LHCN-M2 (cell line): ENCODE results near the gene PLIN5. TPM values are rescaled to one million over a fixed set of nuclear protein-coding genes. Genes with fewer than 3 reads are reported as not detected.

Experiments
- DNase-seq: peaks from one replicate; pipeline ENCODE4 v3.0.0-alpha.2; 2012; ENCODE audit warnings: low read depth
- total RNA-seq: library from RNA; depleted of rRNA; stranded (reverse); fragments of >200 nt; gene quantifications from 2 replicates; pipeline ENCODE4 v1.2.3, GENCODE V29; 2014

PLIN5 gene
- total RNA-seq, 1 experiment from 2014 or later: 0.06 TPM

DNA sequence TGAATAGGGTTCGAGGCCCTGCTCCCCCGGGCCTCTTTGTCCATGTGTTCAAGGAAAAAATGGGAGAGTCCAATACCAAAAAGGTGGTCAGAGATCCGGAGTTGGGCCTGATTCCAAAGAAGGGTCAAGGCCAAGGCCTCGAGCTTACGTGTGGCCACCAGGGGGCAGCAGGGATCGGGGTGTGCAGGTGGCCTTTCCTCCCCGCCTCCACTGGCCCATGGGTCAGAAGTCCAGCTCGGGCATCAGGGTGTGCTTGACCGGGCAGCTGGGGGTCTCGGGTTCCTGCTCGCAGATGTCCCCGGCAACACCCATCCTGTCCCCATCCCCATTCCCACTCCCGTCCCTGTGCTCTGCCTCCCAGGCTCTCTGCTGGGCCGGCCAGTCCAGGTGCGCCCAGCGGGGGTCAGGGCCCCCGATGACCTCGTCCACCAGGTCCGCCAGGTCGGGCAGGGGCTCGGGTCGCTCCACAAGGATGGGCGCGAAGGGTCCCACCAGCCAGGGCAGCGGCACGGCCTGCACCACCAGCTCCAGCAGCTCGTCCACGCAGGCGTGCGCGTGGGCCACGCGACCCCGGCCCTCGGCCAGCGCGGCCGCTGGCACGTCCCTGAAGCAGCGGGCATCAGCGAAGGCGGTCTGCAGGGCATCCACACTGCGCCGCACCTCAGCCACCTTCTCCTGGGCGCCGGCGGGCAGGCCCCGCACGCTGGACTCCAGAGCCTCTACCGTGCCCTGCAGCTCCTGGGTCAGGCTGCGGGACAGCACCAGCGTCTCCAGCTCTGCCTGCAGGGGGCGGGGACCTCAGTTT, 11.5 kb downstream of the PLIN5 start:
- DNase-seq: no peak

DNA sequence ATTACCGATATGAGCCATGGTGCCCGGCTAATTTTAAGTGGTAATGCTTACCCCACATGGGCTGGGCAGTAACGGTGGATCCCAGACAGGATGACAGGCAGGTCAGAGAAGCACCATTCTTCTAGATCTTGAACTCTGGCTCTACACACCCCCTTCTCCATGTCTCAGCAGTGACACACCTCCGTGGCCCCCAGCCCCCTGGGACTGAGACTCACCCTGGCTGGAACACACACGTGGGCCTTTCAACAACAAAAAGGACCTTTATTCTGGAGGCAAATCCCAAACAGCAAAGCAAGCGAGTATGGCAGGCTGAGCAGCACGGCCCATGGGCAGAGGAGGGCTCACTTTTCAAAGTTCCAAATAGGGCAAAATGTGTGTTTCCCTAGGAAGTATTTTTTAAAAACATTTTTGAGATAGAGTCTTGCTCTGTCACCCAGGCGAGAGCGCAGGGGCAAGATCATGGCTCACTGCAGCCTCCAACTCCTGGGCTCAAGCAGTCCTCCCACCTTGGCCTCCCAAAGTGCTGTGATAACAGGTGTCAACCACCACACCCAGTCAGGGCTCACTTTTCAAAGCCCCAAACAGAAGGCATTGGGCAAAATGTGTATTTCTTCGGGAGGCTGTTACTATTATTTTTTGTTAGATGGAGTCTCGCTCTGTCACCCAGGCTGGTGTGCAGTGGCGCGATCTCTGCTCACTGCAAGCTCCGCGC, 12.6 kb downstream of the PLIN5 start:
- no peak for DNase-seq

DNA sequence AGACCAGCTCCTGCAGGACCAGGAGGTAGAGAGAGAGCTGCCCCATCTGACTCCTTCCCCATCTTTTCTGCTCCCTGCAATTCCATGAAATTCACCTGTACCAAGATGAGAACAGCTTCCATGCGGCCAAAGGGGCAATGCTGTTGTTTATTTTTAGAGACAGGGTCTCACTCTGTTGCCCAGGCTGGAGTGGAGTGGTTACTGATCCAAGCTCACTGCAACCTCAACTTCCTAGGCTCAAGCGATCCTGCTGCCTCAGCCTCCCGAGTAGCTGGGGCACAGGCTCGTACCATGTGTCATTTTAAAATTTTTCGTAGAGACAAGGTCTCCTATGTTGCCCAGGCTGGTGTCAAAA, 13.2 kb downstream of the PLIN5 start:
- no peak for DNase-seq

DNA sequence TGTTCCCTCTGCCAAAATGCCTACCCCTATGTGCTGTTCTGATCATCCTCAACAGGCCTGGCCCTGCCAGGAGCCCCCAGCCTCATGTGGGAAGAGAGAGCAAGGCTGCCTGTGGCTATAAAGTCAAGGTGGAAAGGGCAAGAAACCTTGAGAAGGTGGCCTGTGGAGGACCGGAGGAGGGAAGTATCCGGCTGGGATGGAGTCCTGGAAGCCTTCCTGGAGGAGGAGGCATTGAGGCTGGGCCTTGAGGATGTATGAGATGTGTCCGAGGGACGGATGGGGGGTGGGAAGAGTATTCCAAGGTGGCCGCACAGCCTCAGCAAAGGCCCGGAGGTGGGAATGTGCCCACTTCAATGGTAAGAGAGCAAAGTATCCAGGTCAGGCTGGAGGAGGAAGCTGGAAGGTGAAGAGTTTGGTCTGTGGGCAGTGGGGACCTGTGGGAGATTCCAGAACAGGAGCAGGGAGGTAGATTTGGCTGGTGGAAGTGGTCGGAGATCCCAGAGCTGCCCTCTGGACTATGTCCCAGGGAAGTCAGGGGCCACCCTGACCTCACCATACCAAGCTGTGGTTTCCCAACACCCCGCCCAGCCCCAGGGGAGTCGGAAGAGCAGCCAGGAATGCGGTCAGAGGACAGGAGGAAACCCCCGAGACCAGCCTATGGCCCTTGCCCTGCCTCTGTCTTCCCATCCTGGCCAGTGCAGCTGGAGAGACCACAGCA, 13.7 kb downstream of the PLIN5 start:
- no peak for DNase-seq

DNA sequence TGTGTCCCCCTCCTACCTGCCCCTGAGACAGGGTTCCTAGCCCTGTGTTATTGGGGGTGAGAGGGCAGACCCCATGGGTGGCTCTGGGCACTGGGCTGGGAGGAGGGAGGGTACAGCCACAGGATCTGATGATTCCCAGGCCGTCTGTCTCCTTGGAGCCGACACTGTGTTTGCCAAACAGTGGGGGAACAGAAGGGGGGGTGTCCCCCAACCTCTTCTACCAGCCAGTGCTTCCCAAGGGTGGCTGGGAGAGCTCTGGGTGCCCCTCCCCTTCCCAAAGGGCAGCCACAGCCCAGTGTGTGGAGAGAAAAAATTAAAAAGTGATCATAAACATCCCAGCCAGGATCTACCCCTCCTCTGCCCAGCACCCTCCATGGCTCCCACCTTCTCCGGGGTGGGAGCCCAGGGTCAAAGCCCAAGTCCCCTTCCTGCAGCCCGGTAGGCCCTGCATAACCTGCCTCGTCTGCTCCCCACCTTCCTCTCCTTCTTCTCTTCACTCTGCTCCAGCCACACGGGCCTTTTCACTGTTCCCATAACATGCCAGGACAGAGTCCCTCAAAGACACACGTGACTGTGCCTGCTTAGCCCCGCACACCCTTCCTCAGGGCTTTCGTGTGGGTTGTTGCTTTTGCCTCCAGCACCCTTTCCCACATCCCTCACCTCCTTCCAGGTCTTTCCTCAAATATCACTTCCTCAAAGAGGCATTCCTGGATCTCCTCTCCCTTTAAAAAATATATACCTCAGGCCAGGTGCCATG, 15.3 kb downstream of the PLIN5 start:
- peak; percentile 27 for DNase-seq

GRCh38 chr19:4519172-4519496, 15.9 kb downstream of the PLIN5 start:
- DNase-seq: no peak

DNA sequence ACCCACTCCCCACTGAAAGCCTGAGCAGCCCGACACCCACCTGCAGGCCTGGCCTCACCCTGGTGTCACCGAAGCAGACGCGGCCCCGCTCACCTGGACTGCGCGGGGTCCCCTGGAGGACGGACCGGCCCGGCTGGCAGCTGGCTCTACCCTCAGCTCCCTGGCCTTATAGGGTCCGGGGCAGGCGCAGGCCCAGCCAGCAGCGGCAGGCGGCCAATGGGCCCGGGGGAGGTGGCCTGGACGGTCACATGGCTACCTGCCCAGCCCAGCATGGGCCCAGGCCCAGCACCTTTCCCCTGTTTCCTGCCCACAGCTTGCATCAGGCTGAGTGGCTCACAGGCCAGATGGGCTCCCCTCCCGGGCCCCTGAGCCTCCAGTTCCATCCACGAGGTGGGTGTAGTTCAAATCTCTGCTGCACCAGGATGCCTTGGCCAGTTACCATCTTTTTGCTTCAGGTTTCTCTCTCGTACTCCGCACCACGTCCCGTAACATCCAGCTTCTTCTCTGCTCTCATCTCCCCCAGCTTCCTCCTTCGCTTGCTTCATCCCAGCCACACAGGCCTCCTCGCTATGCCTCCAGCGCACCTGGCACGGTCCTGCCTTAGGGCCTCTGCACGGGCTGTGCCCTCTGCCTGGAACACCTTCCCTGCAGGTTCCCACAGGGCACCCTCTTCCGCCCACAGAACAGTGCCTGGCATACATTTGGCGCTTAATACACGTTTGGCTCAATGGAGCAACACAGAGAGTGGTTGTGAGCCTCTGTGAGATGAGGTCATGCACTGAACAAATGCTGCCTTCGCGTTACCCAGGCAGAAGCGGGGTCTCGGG, 16.5 kb downstream of the PLIN5 start, which contains the start of gene PLIN4:
Gene PLIN4, minus strand, starts transcription at position 142 of the 827 bp plus-strand sequence. CDS start 214 bp downstream, outside the sequence.
- no peak for DNase-seq

DNA sequence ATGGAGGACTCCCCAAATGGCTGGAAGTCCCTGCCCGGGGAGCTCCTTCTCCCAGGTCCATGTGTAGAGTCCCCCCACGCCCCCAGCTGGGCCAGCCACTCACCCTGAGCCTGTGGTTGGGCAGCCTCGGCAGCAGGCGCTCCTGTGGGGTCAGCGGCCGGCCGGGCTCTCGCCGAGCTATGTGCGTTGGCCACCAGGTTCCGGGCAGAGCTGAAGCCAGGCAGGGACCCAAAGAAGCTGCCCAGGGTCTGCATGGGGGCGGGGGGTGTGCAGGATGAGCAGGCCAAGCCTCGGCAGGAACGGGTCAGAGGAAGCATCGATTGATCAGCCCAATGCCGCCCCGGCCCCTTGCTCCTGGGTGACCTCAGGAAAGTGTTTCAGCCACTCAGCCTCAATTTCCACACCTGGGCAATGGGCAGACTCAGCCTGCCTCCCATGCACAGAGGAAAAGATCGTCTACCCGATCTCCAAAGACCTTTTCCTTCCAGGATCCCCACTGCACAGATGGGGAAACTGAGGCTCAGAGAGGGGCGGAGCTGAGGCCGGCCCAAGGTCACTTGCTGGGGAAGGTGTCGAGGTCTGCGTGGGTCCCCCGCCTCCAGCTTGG, 17.5 kb downstream of the PLIN5 start:
- no peak for DNase-seq

DNA sequence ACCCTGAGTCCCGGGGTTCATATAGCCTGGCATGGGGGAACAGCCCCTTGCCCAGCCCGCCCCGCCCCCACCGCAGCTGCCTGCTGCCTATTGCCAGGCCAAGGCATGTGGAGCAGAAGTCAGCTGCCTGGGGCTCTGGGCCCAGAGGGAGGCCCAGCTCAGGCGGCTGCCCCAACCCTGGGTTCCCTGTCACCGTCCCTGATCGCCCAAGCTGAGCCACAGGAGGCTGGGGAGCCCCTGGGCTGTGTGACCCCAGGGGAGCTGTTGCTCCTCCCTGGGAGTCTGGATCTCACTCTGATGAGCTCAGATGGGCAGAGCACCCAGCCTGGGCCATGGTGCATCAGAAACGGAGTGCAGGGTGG, 18.1 kb downstream of the PLIN5 start:
- peak; percentile 34 for DNase-seq

DNA sequence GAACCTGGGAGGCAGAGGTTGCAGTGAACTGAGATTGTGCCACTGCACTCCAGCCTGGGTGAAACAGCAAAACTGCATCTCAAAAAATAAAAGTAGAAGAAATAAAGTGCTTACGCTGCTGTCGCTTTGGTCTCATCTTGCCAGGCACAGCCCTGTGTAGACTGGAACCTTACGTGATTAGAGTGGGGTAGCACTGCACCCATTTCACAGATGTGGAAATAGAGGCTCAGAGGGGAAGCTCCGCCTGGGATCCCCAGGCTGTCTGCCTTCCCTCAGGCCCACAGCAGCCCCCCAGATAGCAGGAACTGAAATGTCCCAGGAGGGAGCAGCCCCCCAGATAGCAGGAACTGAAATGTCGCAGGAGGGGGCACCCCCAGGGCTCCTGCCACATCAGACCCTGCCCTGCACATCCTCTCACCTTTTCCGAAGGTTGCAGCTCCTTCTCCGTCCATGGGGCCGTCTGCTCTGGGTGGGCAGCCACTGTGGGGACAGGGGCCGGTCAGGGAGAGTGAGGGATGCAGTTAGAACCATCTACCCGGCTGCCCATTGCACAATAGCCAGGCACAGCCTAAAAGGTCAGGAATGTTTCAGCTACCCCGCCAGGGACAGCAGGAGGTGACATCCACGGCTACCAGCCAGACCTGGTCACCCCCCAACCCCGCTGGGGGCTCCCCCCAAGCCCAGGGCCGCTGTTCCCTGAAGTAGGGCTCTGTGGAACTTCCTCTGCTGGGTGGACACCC, 18.7 kb downstream of the PLIN5 start:
- DNase-seq: no peak

- no peak for DNase-seq
Observed at GRCh38 chr19:4515732-4516131, 19.3 kb downstream of the PLIN5 start.

- no peak for DNase-seq
Observed at GRCh38 chr19:4513248-4513647, 21.8 kb downstream of the PLIN5 start.

GRCh38 chr19:4512070-4512469, 23.0 kb downstream of the PLIN5 start:
- no peak for DNase-seq

DNA sequence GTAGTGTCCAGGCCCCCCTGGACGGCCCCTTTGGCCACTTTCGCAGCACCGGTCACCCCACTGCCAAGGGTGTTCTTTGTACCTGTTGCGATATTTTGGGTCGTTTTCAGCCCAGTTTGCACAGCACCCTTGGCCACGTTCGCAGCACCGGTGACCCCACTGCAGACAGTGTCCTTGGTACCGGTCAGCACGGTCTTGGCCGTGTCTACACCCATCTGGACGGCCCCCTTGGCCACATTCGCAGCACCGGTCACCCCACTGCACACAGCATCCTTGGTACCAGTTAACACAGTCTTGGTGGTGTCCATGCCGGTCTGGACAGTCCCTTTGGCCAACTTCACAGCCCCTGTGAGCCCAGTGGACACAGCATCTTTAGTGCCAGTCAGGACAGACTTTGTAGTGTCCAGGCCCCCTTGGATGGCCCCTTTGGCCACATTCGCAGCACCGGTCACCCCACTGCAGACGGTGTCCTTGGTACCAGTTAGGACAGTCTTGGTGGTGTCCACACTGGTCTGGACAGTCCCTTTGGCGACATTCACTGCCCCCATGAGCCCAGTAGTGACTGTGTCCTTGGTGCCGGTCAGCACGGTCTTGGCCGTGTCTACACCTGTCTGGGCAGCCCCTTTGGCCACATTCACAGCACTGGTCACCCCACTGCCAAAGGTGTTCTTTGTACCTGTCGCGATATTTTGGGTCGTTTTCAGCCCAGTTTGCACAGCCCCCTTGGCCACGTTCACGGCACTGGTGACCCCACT, 23.5 kb downstream of the PLIN5 start:
- DNase-seq: no peak

GRCh38 chr19:4510435-4511255, 24.4 kb downstream of the PLIN5 start:
- no peak for DNase-seq

DNA sequence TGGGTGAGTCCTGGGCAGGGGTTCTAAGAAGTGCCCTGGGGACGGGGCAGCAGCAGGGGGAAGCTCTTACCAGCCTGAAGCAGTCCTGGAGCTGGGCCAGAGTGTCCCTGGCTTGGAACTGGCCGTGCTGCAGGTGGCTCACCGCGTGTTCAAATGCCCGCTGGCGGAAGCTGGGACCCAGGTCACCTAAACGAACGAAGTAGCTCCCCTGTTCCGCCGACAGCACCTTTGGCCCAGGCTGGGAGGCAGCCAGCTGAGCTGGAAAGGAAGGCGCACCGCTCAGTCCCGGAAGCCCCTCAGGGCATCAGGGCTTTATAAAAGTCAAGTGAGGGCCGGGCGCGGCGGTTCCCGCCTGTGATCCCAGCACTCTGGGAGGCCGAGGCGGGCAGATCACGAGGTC, 26.3 kb downstream of the PLIN5 start:
- DNase-seq: no peak

DNA sequence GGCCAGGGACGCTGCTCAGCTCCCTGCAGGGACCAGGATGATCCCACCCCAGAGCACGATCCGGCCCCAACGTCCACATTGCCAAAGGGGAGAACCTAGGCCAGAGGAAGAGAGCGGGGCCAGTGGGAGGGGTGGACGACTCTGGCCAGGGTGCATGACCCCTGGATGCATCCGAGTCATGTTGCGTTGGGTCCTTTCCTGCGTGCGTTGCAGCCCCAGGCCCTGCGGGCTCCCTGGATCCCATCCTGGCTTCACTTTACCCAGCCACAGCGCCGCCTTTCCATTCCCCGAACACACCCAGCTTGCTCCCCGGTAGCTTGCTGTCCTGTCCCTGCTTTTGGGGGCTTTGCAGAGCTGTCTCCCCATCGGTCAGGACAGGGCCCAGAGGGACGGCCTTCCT, 27.2 kb downstream of the PLIN5 start:
- no peak for DNase-seq

- DNase-seq: no peak
Observed at GRCh38 chr19:4507150-4507452, 27.9 kb downstream of the PLIN5 start.
